NCI-H2196 treated with DMSO at 0.1 percent for 48 hours (cell line): Measurements from ENCODE around the gene COL21A1.

Experiments
- DNase-seq: peaks from one replicate; lab custom pipeline; 2025; ENCODE audit not compliant: unreplicated experiment; lab: John Stamatoyannopoulos, UW

Gene COL21A1

DNA sequence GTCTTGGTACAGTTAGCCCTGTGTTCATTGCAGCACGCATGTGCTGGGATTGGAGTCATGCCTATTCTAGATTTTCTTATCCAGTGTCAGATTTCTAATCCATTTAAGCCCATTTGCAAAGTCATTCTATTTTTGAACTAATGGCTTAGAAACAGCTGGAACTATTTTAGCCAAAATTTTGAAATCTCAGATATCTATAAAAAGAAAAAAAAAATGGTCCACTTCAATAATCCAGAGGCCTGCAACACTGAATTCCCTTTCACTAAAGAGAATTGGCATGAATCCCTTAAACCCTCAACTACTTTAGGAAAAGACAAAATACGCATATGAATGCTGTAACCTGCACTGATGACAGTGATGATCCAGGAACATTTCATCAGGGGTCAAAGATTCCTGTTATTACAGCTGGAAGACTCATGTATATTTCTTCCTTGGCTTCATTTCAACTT, 1.5 kb downstream of the COL21A1 start:
- no peak for DNase-seq

GRCh38 chr6:56244528-56245253, 2.7 kb downstream of the COL21A1 start:
- no peak for DNase-seq

DNA sequence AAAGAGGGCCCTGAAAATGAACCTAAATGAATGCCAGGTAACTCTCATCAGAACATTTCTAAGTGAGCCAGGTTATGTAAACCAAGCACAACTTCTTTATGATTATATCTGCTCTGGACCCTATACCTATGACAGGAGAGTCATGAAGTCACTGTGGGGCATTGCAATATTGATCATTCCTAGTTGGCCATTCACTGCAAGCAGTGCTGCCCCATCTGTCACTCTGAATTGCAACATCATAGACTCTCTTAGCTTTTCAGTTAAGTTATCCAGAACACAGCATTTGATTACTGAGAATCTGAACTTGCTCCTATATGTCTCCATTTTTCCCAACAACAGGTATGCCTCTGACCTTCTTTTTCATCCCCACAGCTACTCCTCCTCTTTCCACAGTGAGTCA, 3.3 kb downstream of the COL21A1 start:
- DNase-seq = no peak

- no peak for DNase-seq
These were observed 3.8 kb downstream of the COL21A1 start for GRCh38 chr6:56243518-56244070.

DNA sequence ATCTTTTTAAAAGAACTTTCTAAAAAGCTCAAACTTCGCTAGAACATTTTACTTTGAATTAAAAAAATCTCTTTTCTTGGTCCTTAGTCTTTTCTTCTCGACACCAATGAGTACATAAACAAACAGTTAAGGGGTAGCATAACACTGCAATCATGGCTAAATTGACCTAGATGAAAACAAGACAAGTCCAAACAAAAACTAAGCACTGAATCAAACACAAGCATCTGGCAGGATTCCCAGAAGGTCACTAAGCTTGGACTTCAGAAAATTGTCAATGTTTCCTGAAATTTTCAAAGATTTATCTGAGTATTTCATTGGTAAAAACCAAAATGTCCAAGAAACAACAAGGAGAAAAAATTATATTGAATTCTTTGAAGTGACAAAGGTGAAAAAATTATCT, 5.0 kb downstream of the COL21A1 start:
- peak; percentile 24 for DNase-seq

DNA sequence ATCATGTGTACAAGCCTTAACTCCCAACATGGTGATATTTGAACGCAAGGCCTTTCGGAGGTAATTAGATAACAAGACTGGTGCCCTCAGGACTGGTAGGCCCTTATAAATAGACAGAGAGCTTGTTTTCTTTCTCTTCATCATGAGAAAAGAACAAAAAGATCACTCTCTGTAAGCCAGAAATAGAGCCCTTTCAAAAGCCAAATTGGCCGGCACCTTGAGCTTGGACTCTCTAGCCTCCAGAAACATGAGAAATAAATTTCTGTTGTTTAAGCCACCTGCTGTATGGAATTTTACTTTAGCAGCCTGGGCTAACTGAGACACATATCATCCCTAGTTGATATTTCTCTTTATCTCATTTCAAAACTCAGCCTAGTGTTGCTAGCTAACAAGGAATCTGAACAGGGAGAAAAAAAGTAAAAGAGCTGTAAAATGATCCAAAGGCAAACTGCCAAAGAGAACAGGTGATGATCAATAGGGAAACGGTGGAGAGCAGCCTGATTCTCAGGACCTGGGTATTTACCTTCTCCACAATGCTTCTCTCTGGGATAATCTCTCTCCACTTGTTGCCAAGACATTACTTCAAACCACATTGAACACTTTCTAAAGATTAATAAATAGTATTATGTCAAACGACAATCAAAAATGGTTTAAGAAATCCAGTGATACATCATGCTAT, 6.1 kb downstream of the COL21A1 start:
- peak; percentile 79 for DNase-seq

GRCh38 chr6:56238352-56238751, 9.0 kb downstream of the COL21A1 start:
- no peak for DNase-seq

GRCh38 chr6:56235245-56235644, 12.1 kb downstream of the COL21A1 start:
- no peak for DNase-seq

DNA sequence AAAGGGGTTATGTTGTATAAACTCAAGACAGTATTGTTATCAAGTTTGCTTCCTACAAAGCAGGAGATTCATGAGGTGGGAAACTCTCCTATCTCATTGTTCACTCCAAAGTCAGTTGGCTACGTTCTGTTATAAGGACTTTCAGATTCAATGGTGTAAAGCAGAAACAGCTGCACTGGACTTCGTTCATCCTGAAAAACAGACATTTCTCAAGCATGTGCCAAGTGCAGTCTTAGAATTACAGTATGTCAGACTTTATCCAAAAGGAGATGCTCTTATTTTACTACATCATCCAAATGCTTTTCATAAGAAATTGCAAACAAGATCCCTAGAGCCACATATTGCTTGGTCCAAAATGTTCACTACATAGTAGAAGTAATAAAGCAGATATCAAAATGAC, 14.9 kb downstream of the COL21A1 start:
- no peak for DNase-seq

GRCh38 chr6:56231827-56232226, 15.6 kb downstream of the COL21A1 start:
- no peak for DNase-seq

GRCh38 chr6:56230976-56231566, 16.3 kb downstream of the COL21A1 start:
- DNase-seq = no peak

DNA sequence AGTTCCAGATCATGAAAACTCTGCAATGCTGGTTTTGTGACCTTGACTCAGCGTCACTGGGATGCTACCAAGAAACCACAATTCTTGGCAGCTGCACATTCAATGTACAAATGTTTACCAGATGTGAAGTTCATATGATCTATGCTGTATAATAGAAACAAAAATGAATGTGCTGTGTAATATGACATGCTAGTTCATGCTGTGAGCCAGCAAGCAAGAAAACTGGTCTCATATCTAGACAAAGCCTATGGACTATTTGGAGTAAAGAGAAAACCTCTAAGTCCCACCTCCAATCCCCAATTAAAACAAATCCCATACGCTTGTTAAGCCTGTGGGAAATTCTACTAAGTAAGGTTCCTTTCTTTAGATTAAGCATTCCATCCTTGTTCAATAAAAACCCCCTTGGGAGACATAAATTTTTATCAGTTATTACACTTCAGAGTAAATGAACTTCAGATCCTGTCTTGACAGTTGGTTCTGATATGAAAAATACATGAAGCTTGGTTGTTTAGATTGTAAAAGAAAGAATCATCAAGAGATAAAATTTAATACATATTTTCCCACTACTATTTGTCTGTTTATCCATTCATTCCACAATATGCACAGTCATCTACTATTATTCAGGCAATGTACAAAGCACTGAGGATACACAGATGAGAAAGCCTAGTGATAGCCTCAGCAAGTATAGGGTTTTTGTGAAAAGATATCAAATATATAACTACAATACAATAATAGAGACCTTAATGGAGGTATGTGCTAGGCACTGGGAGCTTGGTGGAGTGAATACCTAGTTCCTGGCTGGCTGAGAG, 20.1 kb downstream of the COL21A1 start:
- no peak for DNase-seq

GRCh38 chr6:56223995-56224394, 23.4 kb downstream of the COL21A1 start:
- no peak for DNase-seq

GRCh38 chr6:56222499-56222898, 24.9 kb downstream of the COL21A1 start:
- no peak for DNase-seq

DNA sequence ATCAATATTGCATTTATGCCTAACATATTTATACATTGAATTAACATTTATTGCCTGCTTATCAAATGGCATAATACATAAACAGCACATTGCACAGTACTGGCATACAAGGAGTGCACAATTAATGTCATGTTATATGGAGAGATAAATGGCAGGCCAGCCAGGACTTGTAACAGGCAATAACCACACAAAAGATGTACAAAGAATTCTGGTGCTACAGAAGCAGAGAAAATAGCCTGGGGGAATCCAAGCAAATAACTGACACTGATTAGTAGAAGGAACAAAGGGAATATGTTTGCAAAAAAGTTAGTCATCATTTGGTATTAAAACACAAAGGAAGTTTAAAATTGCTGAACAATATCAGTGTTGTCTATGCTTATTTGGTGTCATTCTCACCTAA, 27.3 kb downstream of the COL21A1 start:
- no peak for DNase-seq

- DNase-seq = no peak
These were observed 32.7 kb downstream of the COL21A1 start for GRCh38 chr6:56214703-56215101.

- no peak for DNase-seq
These were observed 33.2 kb downstream of the COL21A1 start for GRCh38 chr6:56214041-56214702.

- DNase-seq = no peak
These were observed 35.7 kb downstream of the COL21A1 start for GRCh38 chr6:56211724-56212123.

DNA sequence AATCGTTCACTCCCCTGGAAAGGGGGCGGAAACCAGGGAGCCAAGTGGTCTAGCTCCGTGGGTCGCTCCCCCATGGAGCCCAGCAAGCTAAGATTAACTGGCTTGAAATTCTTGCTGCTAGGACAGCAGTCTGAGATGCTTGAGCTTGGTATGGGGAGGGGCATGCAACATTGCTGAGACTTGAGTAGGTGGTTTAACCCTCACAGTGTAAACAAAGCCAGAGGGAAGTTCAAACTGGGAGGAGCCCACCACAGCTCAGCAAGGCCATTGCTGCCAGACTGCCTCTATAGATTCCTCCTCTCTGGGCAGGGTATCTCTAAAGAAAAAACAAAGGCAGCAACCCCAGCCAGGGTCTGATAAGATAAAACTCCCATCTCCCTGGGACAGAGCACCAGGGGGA, 43.2 kb downstream of the COL21A1 start:
- no peak for DNase-seq

DNA sequence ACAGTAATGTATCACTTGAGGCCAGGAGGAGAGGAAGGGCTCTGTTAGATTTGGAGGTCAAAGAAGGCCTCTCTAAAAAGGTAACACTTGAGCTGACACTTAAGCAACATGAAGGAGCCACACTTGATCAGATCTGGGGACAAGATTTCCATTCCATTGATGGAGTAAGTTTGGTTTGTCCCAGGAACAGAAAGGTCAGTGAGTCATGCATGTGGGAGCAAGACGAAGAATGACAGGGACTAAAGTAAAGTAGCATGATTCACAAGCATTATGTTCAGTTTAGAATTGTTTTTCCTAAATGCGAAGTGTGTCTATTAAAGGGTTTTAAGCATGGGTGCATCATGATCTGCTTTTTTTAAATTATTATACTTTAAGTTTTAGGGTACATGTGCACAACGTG, 47.4 kb downstream of the COL21A1 start:
- DNase-seq = no peak

DNA sequence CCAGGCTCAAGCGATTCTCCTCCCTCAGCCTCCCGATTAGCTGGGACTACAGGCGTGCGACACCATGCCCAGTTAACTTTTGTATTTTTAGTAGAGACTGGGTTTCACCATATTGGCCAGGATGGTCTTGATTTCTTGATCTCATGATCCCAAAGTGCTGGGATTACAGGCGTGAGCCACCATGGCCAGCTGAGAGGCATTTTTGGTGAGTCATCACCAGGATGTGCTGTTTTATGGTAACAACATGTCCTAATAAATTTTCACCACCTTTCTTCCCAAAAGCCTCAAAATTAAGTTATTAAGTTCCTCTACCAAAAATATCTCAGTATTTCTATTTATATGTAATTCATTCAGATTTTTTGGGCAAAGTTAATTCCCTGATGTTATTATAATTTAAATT, 53.5 kb downstream of the COL21A1 start:
- no peak for DNase-seq
